Measurements from ENCODE around the gene TMC3. TPM values are rescaled to one million over a fixed set of nuclear protein-coding genes. Genes with fewer than 3 reads are reported as not detected.

The TMC3 gene
- polyA plus RNA-seq, 5 donors, result 0.13 to 0.26 (median 0.22) TPM

Other genes starting within 250 kb of the TMC3 start
- gene CFAP161, start 239.9 kb downstream of the TMC3 start, polyA plus RNA-seq (ENCODE audit: insufficient read depth in 1 of 5, insufficient read length in 5 of 5, low replicate concordance in 1 of 5), result 1 to 10 TPM; 2.2 to 7.3 (median 6.3) TPM
- gene IL16, start 177.3 kb downstream of the TMC3 start, polyA plus RNA-seq (ENCODE audit: insufficient read depth in 1 of 5, insufficient read length in 5 of 5, low replicate concordance in 1 of 5), result 10 to 100 TPM; 11.3 to 15.3 (median 14.2) TPM
- 1 to 10 TPM; 4.2 to 6.1 (median 4.8) TPM for gene STARD5, start 50.1 kb downstream of the TMC3 start, polyA plus RNA-seq (ENCODE audit: insufficient read depth in 1 of 5, insufficient read length in 5 of 5, low replicate concordance in 1 of 5)